OCI-LY1 (cell line): ENCODE measurements around the gene RHOU.

ENCODE experiments used
- H2AFZ ChIP-seq: fragments of 200-600 bp; sonication (generic), shearing (Covaris generic); 2 replicates; pipeline ENCODE4 v1.6.0; 2014; ENCODE audit warnings: antibody characterized with exemption, mild to moderate bottlenecking, low read length
- H3F3A ChIP-seq: fragments of 200-600 bp; sonication (generic), shearing (Covaris generic); 2 replicates; pipeline ENCODE4 v1.6.0; 2014; ENCODE audit warnings: mild to moderate bottlenecking, antibody characterized with exemption, low read length, moderate library complexity; ENCODE audit not compliant: insufficient read depth
- H3K27ac ChIP-seq: fragments of 200-600 bp; sonication (generic); 2 replicates; pipeline ENCODE4 v1.5.1; 2014; ENCODE audit warnings: low read length, mixed run types, mild to moderate bottlenecking, low read depth; ENCODE audit not compliant: poor library complexity, severe bottlenecking
- H3K27me3 ChIP-seq: fragments of 200-600 bp; sonication (generic); 2 replicates; pipeline ENCODE4 v1.6.0; 2014; ENCODE audit warnings: antibody characterized with exemption, mild to moderate bottlenecking, low read length, moderate library complexity; ENCODE audit not compliant: insufficient read depth
- H3K36me3 ChIP-seq: fragments of 200-600 bp; sonication (generic); 2 replicates; pipeline ENCODE4 v1.6.1; 2014; ENCODE audit warnings: mild to moderate bottlenecking, antibody characterized with exemption, low read length, moderate library complexity, mixed read lengths; ENCODE audit not compliant: insufficient read depth
- H3K4me1 ChIP-seq: fragments of 200-600 bp; sonication (generic); 2 replicates; pipeline ENCODE4 v1.5.1; 2014; ENCODE audit warnings: mild to moderate bottlenecking, low read length, moderate library complexity; ENCODE audit not compliant: insufficient read depth, severe bottlenecking
- H3K4me2 ChIP-seq: fragments of 200-600 bp; sonication (generic), shearing (Covaris generic); 2 replicates; pipeline ENCODE4 v1.6.1; 2014; ENCODE audit warnings: low read length
- H3K4me3 ChIP-seq: fragments of 200-600 bp; sonication (generic); 2 replicates; pipeline ENCODE4 v1.5.1; 2014; ENCODE audit warnings: low read length, low read depth, mild to moderate bottlenecking, mixed read lengths; ENCODE audit not compliant: poor library complexity, severe bottlenecking
- H3K79me2 ChIP-seq: fragments of 200-600 bp; shearing (Covaris generic); 2 replicates; pipeline ENCODE4 v1.6.1; 2016; ENCODE audit warnings: mixed run types, low read length, mixed read lengths; ENCODE audit not compliant: insufficient read depth
- H3K9ac ChIP-seq: fragments of 200-600 bp; sonication (generic), shearing (Covaris generic); 2 replicates; pipeline ENCODE4 v1.6.1; 2014; ENCODE audit warnings: mild to moderate bottlenecking, low read length, mixed read lengths
- H3K9me2 ChIP-seq: fragments of 200-600 bp; sonication (generic), shearing (Covaris generic); 2 replicates; pipeline ENCODE4 v1.6.1; 2014; ENCODE audit warnings: low read depth, mild to moderate bottlenecking, low read length, mixed read lengths
- H3K9me3 ChIP-seq: fragments of 200-600 bp; shearing (Covaris generic); 2 replicates; pipeline ENCODE4 v1.6.1; 2014; ENCODE audit warnings: low read length, mixed read lengths
- H4K20me1 ChIP-seq: fragments of 200-600 bp; sonication (generic), shearing (Covaris generic); 2 replicates; pipeline ENCODE4 v1.6.0; 2016; ENCODE audit warnings: mild to moderate bottlenecking, low read length; ENCODE audit not compliant: insufficient read depth
- CTCF ChIP-seq: fragments of 200-600 bp; sonication (generic), shearing (Covaris generic); IDR thresholded peaks from 2 replicates; pipeline ENCODE4 v1.5.1; 2017; ENCODE audit warnings: mild to moderate bottlenecking, antibody characterized with exemption, low read length, moderate library complexity, mixed read lengths
- EZH2 ChIP-seq: fragments of 200-600 bp; sonication (generic), shearing (Covaris generic); IDR thresholded peaks from 2 replicates; pipeline ENCODE4 v1.8.0; 2017; ENCODE audit warnings: borderline replicate concordance, mixed run types, mild to moderate bottlenecking, antibody characterized with exemption, low read length, moderate library complexity, mixed read lengths

The RHOU gene

GRCh38 chr1:228725178-228725577 lies 10.1 kb upstream of the RHOU start:
- H3K9me3 ChIP-seq: no peaks in the 10 kb centered on the region
- no peaks in the 10 kb centered on the region for H3K4me1 ChIP-seq
- H3K27ac ChIP-seq: no peak overlapping the region
- no peaks in the 10 kb centered on the region for H3K27me3 ChIP-seq
- TF ChIP-seq CTCF (no peak), EZH2 (no peak)
- no peak overlapping the region for H3K4me2 ChIP-seq
- H3K36me3 ChIP-seq: no peaks in the 10 kb centered on the region
- no peak overlapping the region for H2AFZ ChIP-seq
- H3K4me3 ChIP-seq: no peak overlapping the region
- H3K9ac ChIP-seq: no peak overlapping the region
- no peaks in the 10 kb centered on the region for H3K9me2 ChIP-seq
- H4K20me1 ChIP-seq: no peaks in the 10 kb centered on the region
- H3K79me2 ChIP-seq: no peaks in the 10 kb centered on the region
- no peaks in the 10 kb centered on the region for H3F3A ChIP-seq

GRCh38 chr1:228727681-228728171 lies 7.6 kb upstream of the RHOU start:
- Histone ChIP-seq H3K9me3 (no peaks in the 10 kb centered on the region), H3K4me1 (no peaks in the 10 kb centered on the region), H3K27me3 (no peaks in the 10 kb centered on the region), H2AFZ (no peak overlapping the region), H3K79me2 (no peaks in the 10 kb centered on the region), H3K4me3 (no peak overlapping the region), H4K20me1 (no peaks in the 10 kb centered on the region), H3K4me2 (no peak overlapping the region), H3F3A (no peaks in the 10 kb centered on the region), H3K9me2 (no peaks in the 10 kb centered on the region), H3K9ac (no peak overlapping the region), H3K27ac (no peak overlapping the region), H3K36me3 (no peaks in the 10 kb centered on the region)
- TF ChIP-seq CTCF (no peak), EZH2 (no peak)

- no peak overlapping the region for H3K4me3 ChIP-seq
- H3K79me2 ChIP-seq: no peaks in the 10 kb centered on the region
- TF ChIP-seq EZH2 (no peak), CTCF (no peak)
- H3K27me3 ChIP-seq: no peaks in the 10 kb centered on the region
- H3K9me2 ChIP-seq: no peaks in the 10 kb centered on the region
- H2AFZ ChIP-seq: no peak overlapping the region
- H3K9ac ChIP-seq: no peak overlapping the region
- no peaks in the 10 kb centered on the region for H3F3A ChIP-seq
- H3K4me2 ChIP-seq: no peak overlapping the region
- no peaks in the 10 kb centered on the region for H3K4me1 ChIP-seq
- no peak overlapping the region for H3K27ac ChIP-seq
- H3K9me3 ChIP-seq: no peaks in the 10 kb centered on the region
- H4K20me1 ChIP-seq: no peaks in the 10 kb centered on the region
- H3K36me3 ChIP-seq: no peaks in the 10 kb centered on the region
These were observed 2.9 kb upstream of the RHOU start for GRCh38 chr1:228732426-228732825.
